Spleen (tissue), 11 donors: Measurements from ENCODE around the gene ANKRD44. TPM values are rescaled to one million over a fixed set of nuclear protein-coding genes. Genes with fewer than 3 reads are reported as not detected.
"Not testable (repeated sequence)": the region's sequence is repeated elsewhere in the genome, so short reads cannot be mapped to it uniquely, and the experiment has no call there.

Experiments
- DNase-seq: peaks from one replicate; pipeline ENCODE4 v3.0.0-alpha.2; 2020
- H3K27ac ChIP-seq, 8 donors: fragments of 200-600 bp; sonication (generic) in 7 of 8; 1 replicate in 4 of 8; 2 replicates in 4 of 8; pipeline versions ENCODE4 v1.5.0 to v1.8.0; 2016 to 2021; ENCODE audit warnings: inconsistent platforms in 4 of 8, mild to moderate bottlenecking in 4 of 8, moderate library complexity in 1 of 8
- H3K27me3 ChIP-seq, 7 donors: fragments of 200-600 bp; sonication (generic) in 6 of 7; replicated peaks in 1 of 7; 1 replicate in 4 of 7; 2 replicates in 3 of 7; pipeline versions ENCODE4 v1.5.0 to v1.8.0; 2016 to 2021; ENCODE audit warnings: inconsistent platforms in 3 of 7, mild to moderate bottlenecking in 1 of 7
- H3K36me3 ChIP-seq, 6 donors: fragments of 200-600 bp; sonication (generic) in 5 of 6; 1 replicate in 4 of 6; 2 replicates in 2 of 6; pipeline versions ENCODE4 v1.5.0 to v1.8.0; 2016 to 2021; ENCODE audit warnings: inconsistent platforms in 2 of 6
- H3K4me1 ChIP-seq, 6 donors: fragments of 200-600 bp; sonication (generic) in 5 of 6; 1 replicate in 3 of 6; 2 replicates in 3 of 6; pipeline versions ENCODE4 v1.5.0 to v1.8.0; 2016 to 2021; ENCODE audit warnings: inconsistent platforms in 3 of 6
- H3K4me3 ChIP-seq, 8 donors: fragments of 200-600 bp; sonication (generic) in 7 of 8; 1 replicate in 4 of 8; 2 replicates in 4 of 8; pipeline versions ENCODE4 v1.5.0 to v1.8.0; 2016 to 2021; ENCODE audit warnings: inconsistent platforms in 4 of 8, mild to moderate bottlenecking in 4 of 8, moderate library complexity in 2 of 8
- H3K9me3 ChIP-seq, 8 donors: fragments of 200-600 bp; sonication (generic) in 7 of 8; 1 replicate in 4 of 8; 2 replicates in 4 of 8; pipeline versions ENCODE4 v1.5.0 to v1.8.0; 2016 to 2021; ENCODE audit warnings: inconsistent platforms in 4 of 8
- POLR2A ChIP-seq, 3 donors: fragments of 450-650 bp; IDR thresholded peaks; one replicate each; pipeline ENCODE4 v1.5.1; 2017; ENCODE audit warnings: antibody characterized with exemption in 3 of 3, mild to moderate bottlenecking in 1 of 3
- POLR2AphosphoS5 ChIP-seq, 3 donors: sonication (generic); formaldehyde crosslinking; IDR thresholded peaks; one replicate each; pipeline ENCODE4 v1.5.1; 2017; ENCODE audit warnings: antibody characterized with exemption in 3 of 3
- WGBS, 5 donors: extraction: QIAGEN DNeasy Blood & Tissue Kit in 3 of 5; methylation state at CpG; one replicate each; pipeline versions ENCODE4 v1.1.5 to v1.1.7; 2013 to 2018; 5-methylcytosine and 5-hydroxymethylcytosine counted together
- intact Hi-C: fragments of 100-400 bp; cut with DNase I; formaldehyde crosslinking; loops from one replicate; pipeline ENCODE4 v1.15.0; 2023; ENCODE audit warnings: low total_unique reads
- polyA plus RNA-seq, 3 donors: library from polyadenylated mRNA; stranded (reverse); fragments of 200-250 nt; gene quantifications; one replicate each; pipeline ENCODE4 v1.2.1, GENCODE V29; 2013
- total RNA-seq, 7 donors: library from RNA; depleted of rRNA in 3 of 7; stranded (reverse); fragments of >200 nt in 3 of 7; fragmentation: NEBNext Ultra II Directional in 4 of 7; extraction: Animal tissue kit (Norgen Biotek cat#: 25700) in 4 of 7; gene quantifications; one replicate each; pipeline versions ENCODE4 v1.1.0 to v1.2.1, GENCODE V29; 2016 to 2021
- TF ChIP-seq, protein P1 (sequence below), 11 experiments: fragments of 200-600 bp in 7 of 11; fragments of 450-650 bp in 4 of 11; sonication (generic) in 4 of 11; IDR thresholded peaks in 8 of 11; conservative IDR thresholded peaks in 3 of 11; 1 replicate in 7 of 11; 2 replicates in 4 of 11; pipeline versions ENCODE4 v1.4.0 to v1.8.0; 2016 to 2021; ENCODE audit warnings: antibody characterized with exemption in 11 of 11, inconsistent platforms in 4 of 11, mild to moderate bottlenecking in 1 of 11
- donor health status: healthy with polysubstance abuse.
- donor health status: DM: no; HTN: no; CAD: no; lungs with moderate emphysema.
- donor health status: DM: no; HTN: no; CAD: no.
- donor health status: Bipolar disorder and iron deficiency.
- donor health status: healthy.
- donor health status: DM: no; HTN: no; CAD: no.
- donor health status: DM: yes; HTN: yes; CAD: no.

Gene ANKRD44
- total and polyA plus RNA-seq, 10 donors = 16.0 to 183 (median 140) TPM

GRCh38 chr2:197348721-197349360 is 38.3 kb upstream of the ANKRD44 start:
- WGBS, 5 donors = 59 to 74% (median 60%) methylated on average over 5 of the region's 5 CpGs
- H3K27ac ChIP-seq = no peak overlapping the region
- no peaks in the 10 kb centered on the region for H3K36me3 ChIP-seq
- no peak for DNase-seq
- H3K4me1 ChIP-seq = no peaks in the 10 kb centered on the region
- TF ChIP-seq, protein P1, sequence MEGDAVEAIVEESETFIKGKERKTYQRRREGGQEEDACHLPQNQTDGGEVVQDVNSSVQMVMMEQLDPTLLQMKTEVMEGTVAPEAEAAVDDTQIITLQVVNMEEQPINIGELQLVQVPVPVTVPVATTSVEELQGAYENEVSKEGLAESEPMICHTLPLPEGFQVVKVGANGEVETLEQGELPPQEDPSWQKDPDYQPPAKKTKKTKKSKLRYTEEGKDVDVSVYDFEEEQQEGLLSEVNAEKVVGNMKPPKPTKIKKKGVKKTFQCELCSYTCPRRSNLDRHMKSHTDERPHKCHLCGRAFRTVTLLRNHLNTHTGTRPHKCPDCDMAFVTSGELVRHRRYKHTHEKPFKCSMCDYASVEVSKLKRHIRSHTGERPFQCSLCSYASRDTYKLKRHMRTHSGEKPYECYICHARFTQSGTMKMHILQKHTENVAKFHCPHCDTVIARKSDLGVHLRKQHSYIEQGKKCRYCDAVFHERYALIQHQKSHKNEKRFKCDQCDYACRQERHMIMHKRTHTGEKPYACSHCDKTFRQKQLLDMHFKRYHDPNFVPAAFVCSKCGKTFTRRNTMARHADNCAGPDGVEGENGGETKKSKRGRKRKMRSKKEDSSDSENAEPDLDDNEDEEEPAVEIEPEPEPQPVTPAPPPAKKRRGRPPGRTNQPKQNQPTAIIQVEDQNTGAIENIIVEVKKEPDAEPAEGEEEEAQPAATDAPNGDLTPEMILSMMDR (IDR thresholded peaks at IDR 0.05 in 8 of 11, conservative IDR thresholded peaks at IDR 0.05 in 3 of 11) = no peak
- no peak for TF ChIP-seq POLR2A (IDR thresholded peaks at IDR 0.05)
- no peak for TF ChIP-seq POLR2AphosphoS5 (IDR thresholded peaks at IDR 0.05)
- H3K9me3 ChIP-seq = no peaks in the 10 kb centered on the region
- no peak overlapping the region for H3K4me3 ChIP-seq
- H3K27me3 ChIP-seq = no peaks in the 10 kb centered on the region
- intact Hi-C loops = no loop called here

DNA sequence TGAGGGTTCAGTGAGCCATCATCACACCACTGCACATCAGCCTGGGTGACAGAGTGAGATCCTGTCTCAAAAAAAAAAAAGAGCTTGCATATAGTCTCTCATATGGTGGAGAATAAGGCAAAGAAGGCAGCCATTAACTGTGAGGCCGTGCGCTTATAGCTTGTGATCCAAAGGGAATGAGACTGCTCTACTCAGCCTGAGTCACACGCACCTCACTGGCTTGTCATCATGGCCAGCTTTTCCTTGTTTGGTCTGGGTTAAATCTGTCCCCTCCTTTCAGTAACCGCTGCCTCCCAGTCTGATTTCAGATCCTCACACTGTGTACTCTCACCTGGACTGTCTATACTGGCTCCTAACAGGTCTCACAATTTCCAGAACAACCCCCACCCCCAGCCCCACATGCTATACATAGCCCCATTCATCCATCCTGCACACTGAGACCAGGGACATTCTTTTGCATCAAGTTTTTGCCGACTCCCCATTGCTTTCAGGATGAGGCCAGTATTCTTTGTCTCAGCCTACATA is 35.3 kb upstream of the ANKRD44 start:
- no peak for DNase-seq
- no peaks in the 10 kb centered on the region for H3K27me3 ChIP-seq
- intact Hi-C loops = no loop called here
- no peak overlapping the region for H3K4me3 ChIP-seq
- no peaks in the 10 kb centered on the region for H3K4me1 ChIP-seq
- WGBS, 5 donors = 94 to 99% (median 97%) methylated on average over 5 of the region's 5 CpGs
- H3K36me3 ChIP-seq = no peaks in the 10 kb centered on the region
- H3K27ac ChIP-seq = no peak overlapping the region
- H3K9me3 ChIP-seq = no peaks in the 10 kb centered on the region
- TF ChIP-seq, protein P1 (IDR thresholded peaks at IDR 0.05 in 8 of 11, conservative IDR thresholded peaks at IDR 0.05 in 3 of 11) = no peak
- TF ChIP-seq POLR2A (IDR thresholded peaks at IDR 0.05) (no peak), POLR2AphosphoS5 (IDR thresholded peaks at IDR 0.05) (no peak)

DNA sequence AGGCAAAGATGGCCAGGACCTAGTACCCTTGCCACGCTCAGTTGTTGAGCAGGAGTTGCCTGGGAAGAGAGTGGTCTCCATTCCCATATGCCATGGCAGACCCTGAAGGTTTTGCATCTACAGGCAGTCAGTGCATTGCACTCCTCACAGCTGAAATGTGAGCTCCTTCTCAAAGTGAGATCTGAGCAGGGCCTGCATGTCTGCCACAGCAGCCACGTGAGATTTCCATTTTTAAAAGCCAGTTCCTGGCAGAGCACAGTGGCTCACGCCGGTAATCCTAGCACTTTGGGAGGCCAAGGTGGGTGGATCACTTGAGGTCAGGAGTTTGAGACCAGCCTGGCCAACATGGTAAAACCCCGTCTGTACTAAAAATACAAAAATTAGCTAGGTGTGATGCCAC is 33.4 kb upstream of the ANKRD44 start:
- WGBS, 5 donors = 72 to 91% (median 89%) methylated on average over 5 of the region's 5 CpGs
- not testable (repeated sequence) for DNase-seq

GRCh38 chr2:197340591-197340990 is 30.0 kb upstream of the ANKRD44 start:
- peaks cover 0 to 3% (median 0%) of the 10 kb centered on the region in 6 donors for H3K4me1 ChIP-seq
- intact Hi-C loops = no loop called here

More for the DNA sequence above, 33.4 kb upstream of the ANKRD44 start:
- intact Hi-C loops, H3K36me3 ChIP-seq, H3K27me3 ChIP-seq, H3K9me3 ChIP-seq, H3K4me3 ChIP-seq, H3K4me1 ChIP-seq, H3K27ac ChIP-seq: not testable (repeated sequence)

More at GRCh38 chr2:197340591-197340990, 30.0 kb upstream of the ANKRD44 start:
- H3K27ac ChIP-seq = no peak overlapping the region
- 90 to 97% (median 94%) methylated on average over 5 of the region's 5 CpGs for WGBS, 5 donors
- no peaks in the 10 kb centered on the region for H3K27me3 ChIP-seq
- no peak for TF ChIP-seq POLR2AphosphoS5 (IDR thresholded peaks at IDR 0.05)
- TF ChIP-seq, protein P1 (IDR thresholded peaks at IDR 0.05 in 8 of 11, conservative IDR thresholded peaks at IDR 0.05 in 3 of 11) = no peak
- no peak for TF ChIP-seq POLR2A (IDR thresholded peaks at IDR 0.05)
- H3K36me3 ChIP-seq = no peaks in the 10 kb centered on the region
- no peak for DNase-seq
- no peak overlapping the region for H3K4me3 ChIP-seq
- no peaks in the 10 kb centered on the region for H3K9me3 ChIP-seq
